ENCODE results near the gene LRRC7.

LRRC7 gene

GRCh38 chr1:69572921-69573320, 5.2 kb downstream of the LRRC7 start:
- no peak for DNase-seq (ENCODE audit: low read depth)
- in situ Hi-C loops (cut with HindIII; ENCODE audit: low sequenced_read_pairs): no loop called here
- TF ChIP-seq, protein P1, sequence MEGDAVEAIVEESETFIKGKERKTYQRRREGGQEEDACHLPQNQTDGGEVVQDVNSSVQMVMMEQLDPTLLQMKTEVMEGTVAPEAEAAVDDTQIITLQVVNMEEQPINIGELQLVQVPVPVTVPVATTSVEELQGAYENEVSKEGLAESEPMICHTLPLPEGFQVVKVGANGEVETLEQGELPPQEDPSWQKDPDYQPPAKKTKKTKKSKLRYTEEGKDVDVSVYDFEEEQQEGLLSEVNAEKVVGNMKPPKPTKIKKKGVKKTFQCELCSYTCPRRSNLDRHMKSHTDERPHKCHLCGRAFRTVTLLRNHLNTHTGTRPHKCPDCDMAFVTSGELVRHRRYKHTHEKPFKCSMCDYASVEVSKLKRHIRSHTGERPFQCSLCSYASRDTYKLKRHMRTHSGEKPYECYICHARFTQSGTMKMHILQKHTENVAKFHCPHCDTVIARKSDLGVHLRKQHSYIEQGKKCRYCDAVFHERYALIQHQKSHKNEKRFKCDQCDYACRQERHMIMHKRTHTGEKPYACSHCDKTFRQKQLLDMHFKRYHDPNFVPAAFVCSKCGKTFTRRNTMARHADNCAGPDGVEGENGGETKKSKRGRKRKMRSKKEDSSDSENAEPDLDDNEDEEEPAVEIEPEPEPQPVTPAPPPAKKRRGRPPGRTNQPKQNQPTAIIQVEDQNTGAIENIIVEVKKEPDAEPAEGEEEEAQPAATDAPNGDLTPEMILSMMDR (IDR thresholded peaks at IDR 0.05; ENCODE audit: low read depth, low read length, missing control alignments): no peak
- no peak overlapping the region for H3K4me3 ChIP-seq (ENCODE audit: low read depth, low read length)

- no peak for DNase-seq (ENCODE audit: low read depth)
- in situ Hi-C loops (cut with HindIII; ENCODE audit: low sequenced_read_pairs): no loop called here
- H3K4me3 ChIP-seq (ENCODE audit: low read depth, low read length): no peak overlapping the region
- TF ChIP-seq, protein P1 (IDR thresholded peaks at IDR 0.05; ENCODE audit: low read depth, low read length, missing control alignments): no peak
Measured at GRCh38 chr1:69573911-69574310, 6.2 kb downstream of the LRRC7 start.

GRCh38 chr1:69585666-69586065, 17.9 kb downstream of the LRRC7 start:
- in situ Hi-C loops (cut with HindIII; ENCODE audit: low sequenced_read_pairs): no loop called here
- DNase-seq (ENCODE audit: low read depth): no peak
- TF ChIP-seq, protein P1 (IDR thresholded peaks at IDR 0.05; ENCODE audit: low read depth, low read length, missing control alignments): no peak
- no peak overlapping the region for H3K4me3 ChIP-seq (ENCODE audit: low read depth, low read length)

DNA sequence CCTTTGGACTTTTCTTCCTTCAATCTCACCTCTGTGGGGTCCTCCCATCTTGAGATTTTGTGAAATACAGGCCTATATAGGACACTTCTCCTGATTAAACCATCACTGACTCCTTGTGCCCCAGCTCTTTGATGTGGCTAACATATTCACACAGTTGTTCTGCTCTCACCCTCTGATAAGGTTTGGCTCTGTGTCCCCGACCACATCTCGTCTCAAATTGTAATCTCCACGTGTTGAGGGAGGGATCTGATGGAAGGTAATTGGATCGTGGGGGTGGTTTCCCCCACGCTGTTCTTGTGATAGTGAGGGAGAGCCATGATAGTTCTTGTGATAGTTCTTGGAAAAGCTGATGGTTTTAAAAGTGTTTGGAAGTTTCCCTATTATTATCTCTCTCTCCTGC, 19.7 kb downstream of the LRRC7 start:
- TF ChIP-seq, protein P1 (IDR thresholded peaks at IDR 0.05; ENCODE audit: low read depth, low read length, missing control alignments): no peak
- in situ Hi-C loops (cut with HindIII; ENCODE audit: low sequenced_read_pairs): no loop called here
- DNase-seq (ENCODE audit: low read depth): no peak
- no peak overlapping the region for H3K4me3 ChIP-seq (ENCODE audit: low read depth, low read length)

GRCh38 chr1:69589799-69590198, 22.1 kb downstream of the LRRC7 start:
- no peak for DNase-seq (ENCODE audit: low read depth)
- TF ChIP-seq, protein P1 (IDR thresholded peaks at IDR 0.05; ENCODE audit: low read depth, low read length, missing control alignments): no peak
- in situ Hi-C loops (cut with HindIII; ENCODE audit: low sequenced_read_pairs): no loop called here
- H3K4me3 ChIP-seq (ENCODE audit: low read depth, low read length): no peak overlapping the region

- no peak for DNase-seq (ENCODE audit: low read depth)
- no peak overlapping the region for H3K4me3 ChIP-seq (ENCODE audit: low read depth, low read length)
- TF ChIP-seq, protein P1 (IDR thresholded peaks at IDR 0.05; ENCODE audit: low read depth, low read length, missing control alignments): no peak
- in situ Hi-C loops (cut with HindIII; ENCODE audit: low sequenced_read_pairs): no loop called here
Measured at GRCh38 chr1:69592341-69592740, 24.6 kb downstream of the LRRC7 start.

GRCh38 chr1:69595486-69595885, 27.8 kb downstream of the LRRC7 start:
- no peak for DNase-seq (ENCODE audit: low read depth)
- TF ChIP-seq, protein P1 (IDR thresholded peaks at IDR 0.05; ENCODE audit: low read depth, low read length, missing control alignments): no peak
- no peak overlapping the region for H3K4me3 ChIP-seq (ENCODE audit: low read depth, low read length)
- in situ Hi-C loops (cut with HindIII; ENCODE audit: low sequenced_read_pairs): no loop called here

All from astrocyte of the cerebellum (primary cell).